H1 (cell line): ENCODE data around the gene HTRA2. TPM values are rescaled to one million over a fixed set of nuclear protein-coding genes. Genes with fewer than 3 reads are reported as not detected.

Experiments used
- CTCF ChIA-PET: fragments of 300-600 bp; sonication (Branson Sonifier 250); formaldehyde crosslinking; loops from one replicate; lab custom pipeline; 2021; ENCODE audit not compliant: partially characterized antibody; lab: Charles Lee
- POLR2A ChIA-PET: fragments of 300-600 bp; sonication (Branson Sonifier 250); formaldehyde crosslinking; loops from one replicate; lab custom pipeline; 2021; ENCODE audit warnings: inconsistent platforms; ENCODE audit not compliant: partially characterized antibody; lab: Charles Lee
- DNase-seq, 2 experiments: peaks; one replicate each; pipeline versions ENCODE4 v3.0.0 to v3.0.0-alpha.2; 2010 to 2022; ENCODE audit warnings: low spot score in 2 of 2, low read depth in 1 of 2, mixed read lengths in 1 of 2
- FAIRE-seq: peaks from 2 replicates; lab custom pipeline; 2011; peaks lifted over from hg19 to GRCh38; lab: Jason Lieb, UNC
- H2AFZ ChIP-seq: 2 replicates; pipeline ENCODE4 v1.8.1; 2012; ENCODE audit warnings: low read length, inconsistent platforms
- H2AK5ac ChIP-seq: 2 replicates; pipeline ENCODE4 v1.6.1; 2013; ENCODE audit warnings: low read depth, low read length
- H2BK120ac ChIP-seq: replicated peaks from 2 replicates; pipeline ENCODE3; 2013; ENCODE audit warnings: low read depth, low read length, inconsistent platforms
- H2BK12ac ChIP-seq: 2 replicates; pipeline ENCODE4 v1.6.1; 2013; ENCODE audit warnings: low read depth, low read length
- H2BK15ac ChIP-seq: 2 replicates; pipeline ENCODE4 v1.6.1; 2013; ENCODE audit warnings: low read length
- H2BK20ac ChIP-seq: 2 replicates; pipeline ENCODE4 v1.6.1; 2013; ENCODE audit warnings: low read length
- H2BK5ac ChIP-seq: 2 replicates; pipeline ENCODE4 v1.6.1; 2013; ENCODE audit warnings: low read depth, low read length
- H3K14ac ChIP-seq: 2 replicates; pipeline ENCODE4 v1.6.1; 2013; ENCODE audit warnings: inconsistent platforms; ENCODE audit not compliant: insufficient read length
- H3K18ac ChIP-seq: 2 replicates; pipeline ENCODE4 v1.6.1; 2013; ENCODE audit warnings: low read length; ENCODE audit errors: extremely low read depth
- H3K23ac ChIP-seq: 2 replicates; pipeline ENCODE4 v1.6.1; 2013; ENCODE audit warnings: inconsistent platforms; ENCODE audit not compliant: insufficient read length
- H3K23me2 ChIP-seq: 2 replicates; pipeline ENCODE4 v1.6.1; 2013; ENCODE audit warnings: low read depth, low read length
- H3K27ac ChIP-seq: 2 replicates; pipeline ENCODE4 v1.6.1; 2011; ENCODE audit warnings: low read depth, low read length, inconsistent platforms
- H3K27me3 ChIP-seq, 4 experiments: replicated peaks in 1 of 4; 1 replicate in 1 of 4; 2 replicates in 3 of 4; pipeline versions ENCODE4 v1.6.1 to v1.8.1; 2011 to 2013; ENCODE audit warnings: low read length in 3 of 4, mild to moderate bottlenecking in 3 of 4, inconsistent platforms in 2 of 4, mixed read lengths in 2 of 4, moderate library complexity in 1 of 4; ENCODE audit not compliant: control insufficient read depth in 3 of 4, insufficient read depth in 3 of 4; ENCODE audit errors: extremely low read depth in 1 of 4
- H3K36me3 ChIP-seq, 4 experiments: 2 replicates each; pipeline versions ENCODE4 v1.6.1 to v1.8.1; 2011 to 2013; ENCODE audit warnings: mild to moderate bottlenecking in 4 of 4, low read length in 3 of 4, moderate library complexity in 2 of 4, control low read depth in 1 of 4, inconsistent platforms in 1 of 4; ENCODE audit not compliant: insufficient read depth in 4 of 4, control insufficient read depth in 2 of 4
- H3K4ac ChIP-seq: replicated peaks from 2 replicates; pipeline ENCODE3; 2013; ENCODE audit warnings: low read length, low read depth, mixed read lengths, inconsistent platforms; ENCODE audit not compliant: insufficient read length
- H3K4me1 ChIP-seq, 4 experiments: replicated peaks in 1 of 4; 1 replicate in 1 of 4; 2 replicates in 3 of 4; pipeline versions ENCODE4 v1.6.1 to v1.8.1; 2011 to 2013; ENCODE audit warnings: low read length in 3 of 4, inconsistent platforms in 2 of 4, mixed read lengths in 1 of 4; ENCODE audit not compliant: insufficient read depth in 4 of 4, control insufficient read depth in 3 of 4
- H3K4me2 ChIP-seq, 2 experiments: 2 replicates each; pipeline versions ENCODE4 v1.6.1 to v1.8.1; 2011 to 2013; ENCODE audit warnings: low read depth in 2 of 2, low read length in 2 of 2, control low read depth in 1 of 2, inconsistent platforms in 1 of 2, mild to moderate bottlenecking in 1 of 2; ENCODE audit not compliant: insufficient read depth in 1 of 2
- H3K4me3 ChIP-seq, 4 experiments: fragments of 200-600, 300-600 bp in 1 of 4; sonication (generic), shearing (Covaris generic), sonication (Bioruptor Twin) in 1 of 4; 2 replicates each; pipeline versions ENCODE4 v1.5.1 to v1.8.1; 2011 to 2016; ENCODE audit warnings: low read length in 4 of 4, low read depth in 3 of 4, control low read depth in 2 of 4, inconsistent platforms in 2 of 4, mild to moderate bottlenecking in 2 of 4, mixed read lengths in 1 of 4, moderate library complexity in 1 of 4; ENCODE audit not compliant: insufficient read depth in 2 of 4; ENCODE audit errors: extremely low read depth in 1 of 4
- H3K56ac ChIP-seq: replicated peaks from 2 replicates; pipeline ENCODE3; 2013; ENCODE audit warnings: low read depth, mild to moderate bottlenecking, mixed read lengths, low read length, inconsistent platforms; ENCODE audit not compliant: insufficient read length
- H3K79me1 ChIP-seq: 2 replicates; pipeline ENCODE4 v1.6.1; 2013; ENCODE audit warnings: low read depth, low read length, control low read depth
- H3K79me2 ChIP-seq, 2 experiments: 2 replicates each; pipeline versions ENCODE4 v1.6.1 to v1.8.1; 2012 to 2013; ENCODE audit warnings: low read length in 2 of 2, mild to moderate bottlenecking in 2 of 2, inconsistent platforms in 1 of 2; ENCODE audit not compliant: insufficient read depth in 2 of 2, control insufficient read depth in 1 of 2
- H3K9ac ChIP-seq, 4 experiments: replicated peaks in 1 of 4; 1 replicate in 1 of 4; 2 replicates in 3 of 4; pipeline versions ENCODE4 v1.6.1 to v1.8.1; 2011 to 2013; ENCODE audit warnings: low read depth in 3 of 4, low read length in 3 of 4, control low read depth in 2 of 4, mild to moderate bottlenecking in 2 of 4, moderate library complexity in 2 of 4, inconsistent platforms in 1 of 4; ENCODE audit errors: extremely low read depth in 1 of 4
- H3K9me3 ChIP-seq, 2 experiments: 2 replicates each; pipeline versions ENCODE4 v1.6.1 to v1.8.1; 2012 to 2013; ENCODE audit warnings: mild to moderate bottlenecking in 2 of 2, moderate library complexity in 2 of 2, control low read depth in 1 of 2, inconsistent platforms in 1 of 2, low read depth in 1 of 2, low read length in 1 of 2, mixed read lengths in 1 of 2; ENCODE audit not compliant: insufficient read depth in 2 of 2
- H4K20me1 ChIP-seq, 2 experiments: replicated peaks in 1 of 2; 2 replicates each; pipeline versions ENCODE3 to v1.8.1; 2011 to 2013; ENCODE audit warnings: inconsistent platforms in 2 of 2, low read length in 2 of 2, mild to moderate bottlenecking in 1 of 2; ENCODE audit not compliant: insufficient read depth in 2 of 2, control insufficient read depth in 1 of 2
- H4K5ac ChIP-seq: 2 replicates; pipeline ENCODE4 v1.6.1; 2013; ENCODE audit warnings: low read length, low read depth, mixed read lengths, inconsistent platforms; ENCODE audit not compliant: insufficient read length
- H4K8ac ChIP-seq: 2 replicates; pipeline ENCODE4 v1.8.0; 2013; ENCODE audit warnings: mild to moderate bottlenecking, moderate library complexity, low read length, inconsistent platforms; ENCODE audit not compliant: insufficient read depth; ENCODE audit errors: extremely low read depth
- H4K91ac ChIP-seq: replicated peaks from 2 replicates; pipeline ENCODE3; 2013; ENCODE audit warnings: low read length, mixed read lengths, inconsistent platforms; ENCODE audit not compliant: insufficient read length
- BACH1 ChIP-seq: IDR thresholded peaks from 2 replicates; pipeline ENCODE4 v1.6.1; 2012; ENCODE audit warnings: low read length, improper control_type of control experiment
- BCL11A ChIP-seq, 2 experiments: IDR thresholded peaks; one replicate each; pipeline ENCODE4 v1.6.1; 2011; ENCODE audit warnings: low read depth in 2 of 2, low read length in 2 of 2, mild to moderate bottlenecking in 2 of 2
- CHD1 ChIP-seq: IDR thresholded peaks from 2 replicates; pipeline ENCODE4 v1.6.1; 2012; ENCODE audit warnings: low read depth, low read length, improper control_type of control experiment
- CHD2 ChIP-seq: IDR thresholded peaks from 2 replicates; pipeline ENCODE4 v1.6.1; 2012; ENCODE audit warnings: low read length, improper control_type of control experiment
- EP300 ChIP-seq, 2 experiments: IDR thresholded peaks; 1 replicate in 1 of 2; 2 replicates in 1 of 2; pipeline ENCODE4 v1.6.1; 2011 to 2012; ENCODE audit warnings: low read depth in 2 of 2, low read length in 2 of 2, mild to moderate bottlenecking in 2 of 2, borderline replicate concordance in 1 of 2, inconsistent platforms in 1 of 2, moderate library complexity in 1 of 2
- GTF2F1 ChIP-seq: IDR thresholded peaks from 2 replicates; pipeline ENCODE4 v1.6.1; 2012; ENCODE audit warnings: low read depth, low read length, improper control_type of control experiment, borderline replicate concordance
- JUN ChIP-seq: IDR thresholded peaks from 2 replicates; pipeline ENCODE4 v1.6.1; 2011; ENCODE audit warnings: low read depth, mild to moderate bottlenecking, improper control_type of control experiment, low read length
- KDM5A ChIP-seq: fragments of 200-600 bp; IDR thresholded peaks from 2 replicates; pipeline ENCODE4 v1.7.1; 2012; ENCODE audit warnings: mild to moderate bottlenecking, low read length, inconsistent platforms, mixed read lengths
- SRF ChIP-seq: IDR thresholded peaks from 2 replicates; pipeline ENCODE4 v1.6.1; 2011; ENCODE audit warnings: mild to moderate bottlenecking, low read depth, low read length, moderate library complexity
- TCF12 ChIP-seq: IDR thresholded peaks from 2 replicates; pipeline ENCODE4 v1.6.1; 2011; ENCODE audit warnings: low read depth, mild to moderate bottlenecking, low read length
- WGBS, 2 experiments: shearing (Covaris generic) in 1 of 2; methylation state at CpG; one replicate each; pipeline versions ENCODE4 v1.1.6 to v1.1.7; 2013 to 2015; ENCODE audit warnings: low lambda C conversion rate in 2 of 2, mixed read lengths in 2 of 2, inconsistent platforms in 1 of 2, low coverage in 1 of 2, missing lambda C conversion rate in 1 of 2; ENCODE audit not compliant: insufficient replicate concordance in 2 of 2, insufficient coverage in 1 of 2, insufficient read length in 1 of 2; ENCODE audit errors: extremely low coverage in 1 of 2, missing lambda C conversion rate in 1 of 2; 5-methylcytosine and 5-hydroxymethylcytosine counted together
- polyA plus RNA-seq, 7 experiments: library from polyadenylated mRNA; depleted of rRNA in 3 of 7; stranded (reverse) in 5 of 7; unstranded in 2 of 7; fragments of >200 nt in 5 of 7; fragments of 200-250 nt in 2 of 7; gene quantifications; 1 replicate in 5 of 7; 2 replicates in 1 of 7; 4 replicates in 1 of 7; pipeline versions ENCODE4 v1.2.1 to v1.2.3, GENCODE V29; 2011 to 2013; ENCODE audit warnings: missing spikeins in 2 of 7, mixed read lengths in 2 of 7
- total RNA-seq: library from RNA; stranded (reverse); fragmentation: NEBNext Ultra II Directional; extraction: Animal tissue kit (Norgen Biotek cat#: 25700); gene quantifications from 2 replicates; pipeline ENCODE4 v1.2.1, GENCODE V29; 2021
- TF ChIP-seq, protein P1 (sequence below): IDR thresholded peaks from 2 replicates; pipeline ENCODE4 v1.6.1; 2012; ENCODE audit warnings: inconsistent platforms

The HTRA2 gene
- total and polyA plus RNA-seq, 2 of the 8 experiments (the other 6 are each of a cell fraction or from before 2014, with no cell fraction given): 21.6 to 37.6 TPM

DNA sequence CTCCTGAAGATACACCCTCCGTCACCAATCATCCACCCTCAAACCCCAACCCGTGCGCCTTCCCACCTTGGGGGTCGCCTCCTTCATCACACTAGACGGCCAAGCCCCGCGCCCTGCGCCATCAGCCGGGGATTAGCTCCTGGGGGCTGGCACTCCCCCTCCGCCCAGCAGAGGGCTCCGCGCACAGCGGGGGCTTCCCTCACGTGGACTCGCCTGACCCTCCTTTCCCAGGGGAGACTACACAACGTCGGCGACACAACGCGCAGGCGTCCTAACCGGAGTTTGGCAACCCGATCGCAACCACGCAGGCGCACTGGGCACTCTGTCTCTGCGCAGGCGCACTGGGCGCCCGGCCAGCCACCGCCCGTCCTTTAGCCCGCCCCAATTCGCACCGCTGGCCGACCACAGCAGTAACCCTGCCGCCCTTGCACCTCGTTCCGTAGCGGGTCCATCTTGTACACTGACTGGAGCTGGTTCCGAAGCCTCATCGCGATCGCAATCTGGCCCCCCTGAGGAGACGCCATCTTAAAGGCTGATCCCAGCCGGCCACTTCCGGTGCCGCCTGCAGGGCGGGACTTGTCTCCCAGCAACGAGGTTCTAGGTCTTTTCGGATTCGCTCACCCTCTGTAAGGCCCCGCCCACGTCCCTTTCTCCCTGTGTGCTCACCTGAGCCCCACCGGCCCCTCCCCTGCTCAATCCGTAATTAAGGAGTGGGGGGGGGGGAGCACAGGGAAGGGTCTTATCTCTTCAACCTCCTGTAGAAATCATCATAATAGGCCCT lies 22.4 kb upstream of the HTRA2 start, which contains the start of gene PCGF1:
TSS of gene PCGF1 (minus strand) at position 551 of the 781 bp plus-strand sequence. CDS start at position 524, 27 bp downstream.
- Histone ChIP-seq H2BK5ac (peak within 1 kb of the TSS; percentile 98), H3K18ac (peak within 1 kb of the TSS; percentile 100), H3K9ac (peak within 1 kb of the TSS; percentile 87 to 98 (median 96)), H3K4me3 (peak within 1 kb of the TSS; percentile 61 to 98 (median 92)), H3K14ac (no peak within 1 kb of the TSS), H2BK12ac (peak within 1 kb of the TSS; percentile 91), H3K27me3 (peaks cover 48 to 80% (median 76%) of the 10 kb centered on the region in 4 experiments), H2BK20ac (no peak within 1 kb of the TSS), H2AFZ (peak within 1 kb of the TSS; percentile 97; the same call in 1 of the 2 replicates), H4K5ac (peak within 1 kb of the TSS; percentile 100), H4K8ac (peak within 1 kb of the TSS; percentile 99), H3K4me1 (peaks cover 3 to 25% (median 20%) of the 10 kb centered on the region in 4 experiments), H3K79me1 (no peaks in the 10 kb centered on the region), H2BK15ac (peak within 1 kb of the TSS; percentile 10; the same call in 1 of the 2 replicates), H3K9me3 (no peaks in the 10 kb centered on the region), H3K4me2 (peak within 1 kb of the TSS; percentile 86), H3K23ac (no peak within 1 kb of the TSS), H3K56ac (peak within 1 kb of the TSS; percentile 100), H3K27ac (peak within 1 kb of the TSS; percentile 99), H3K23me2 (peaks cover 26% of the 10 kb centered on the region), H3K4ac (peak within 1 kb of the TSS; percentile 100), H2BK120ac (peak within 1 kb of the TSS; percentile 100), H4K20me1 (peaks cover 0 to 4% of the 10 kb centered on the region in 2 experiments), H2AK5ac (peak within 1 kb of the TSS; percentile 11; the same call in 1 of the 2 replicates), H4K91ac (peak within 1 kb of the TSS; percentile 100), H3K79me2 (peaks cover 0 to 3% of the 10 kb centered on the region in 2 experiments; a peak in 1 of 4 replicates), H3K36me3 (peaks cover 0 to 9% (median 4%) of the 10 kb centered on the region in 4 experiments; a peak in 6 of 8 replicates)
- ChIA-PET POLR2A (interaction anchor here (0.8 to 3.9 kb wide), 21 partner anchors 8 to 81 kb away, joined by 3 to 26 read pairs (median 4); partner anchors contain the start of genes AUP1, CCDC142, DQX1 and HTRA2), CTCF (interaction anchor here (0.7 to 2.4 kb wide), 7 partner anchors 25 to 81 kb away, joined by 3 to 13 read pairs (median 4); partner anchors contain the start of genes CCDC142 and TTC31)
- 2% methylated on average over 54 of the region's 56 CpGs; no CpG with 5 or more reads in 1 of the 2 experiments for WGBS, 2 experiments
- DNase-seq (peak; percentile 96 to 98), FAIRE-seq (no peak)
- TF ChIP-seq GTF2F1 (no peak), EP300 (IDR thresholded peaks at IDR 0.05; ENCODE audit: borderline replicate concordance in 1 of 2, low read depth in 2 of 2, low read length in 2 of 2) (no peak), TCF12 (no peak), KDM5A (no peak), CHD2 (no peak), JUN (no peak), BACH1 (no peak), CHD1 (no peak), BCL11A (IDR thresholded peaks at IDR 0.05; ENCODE audit: low read depth in 2 of 2, low read length in 2 of 2) (no peak), SRF (no peak)
- TF ChIP-seq, protein P1, sequence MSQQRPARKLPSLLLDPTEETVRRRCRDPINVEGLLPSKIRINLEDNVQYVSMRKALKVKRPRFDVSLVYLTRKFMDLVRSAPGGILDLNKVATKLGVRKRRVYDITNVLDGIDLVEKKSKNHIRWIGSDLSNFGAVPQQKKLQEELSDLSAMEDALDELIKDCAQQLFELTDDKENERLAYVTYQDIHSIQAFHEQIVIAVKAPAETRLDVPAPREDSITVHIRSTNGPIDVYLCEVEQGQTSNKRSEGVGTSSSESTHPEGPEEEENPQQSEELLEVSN: 0 out of 2 replicates have a peak, but pooled peaks have one; percentile 50
